Occipital lobe (tissue), 2 donors: ENCODE results near the gene LRRC10B. TPM values are rescaled to one million over a fixed set of nuclear protein-coding genes. Genes with fewer than 3 reads are reported as not detected.
A peak's percentile ranks its signal among the peaks of the same experiment; 100 is the strongest.

Experiments
- DNase-seq: peaks from one replicate; lab custom pipeline; 2025; lab: John Stamatoyannopoulos, UW
- total RNA-seq: library from RNA; depleted of rRNA; stranded (reverse); fragments of >200 nt; gene quantifications from one replicate; pipeline ENCODE4 v1.2.3, GENCODE V29; 2014

The LRRC10B gene
- total RNA-seq, 1 donor from 2014 or later: 3.1 TPM

DNA sequence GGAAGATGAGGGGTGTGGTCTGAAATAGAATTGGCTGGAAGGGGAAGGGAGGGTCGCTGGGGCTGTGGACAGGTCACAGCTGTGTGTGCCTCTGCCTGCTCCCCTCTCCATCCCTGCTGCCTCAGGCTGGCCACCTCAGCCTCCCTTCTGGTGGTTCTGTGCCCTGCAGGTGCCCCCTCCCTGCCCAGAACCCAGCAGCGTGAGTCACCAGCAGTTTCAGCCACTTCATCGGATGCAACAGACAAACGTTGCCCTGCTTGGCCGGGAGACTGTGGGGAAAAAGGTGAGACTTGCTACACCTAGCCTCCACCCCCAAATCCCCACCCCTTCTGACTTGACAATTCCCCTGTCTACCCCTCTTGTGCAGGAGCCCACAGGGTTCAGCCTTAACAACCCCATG lies 21.8 kb upstream of the LRRC10B start:
- no peak for DNase-seq

DNA sequence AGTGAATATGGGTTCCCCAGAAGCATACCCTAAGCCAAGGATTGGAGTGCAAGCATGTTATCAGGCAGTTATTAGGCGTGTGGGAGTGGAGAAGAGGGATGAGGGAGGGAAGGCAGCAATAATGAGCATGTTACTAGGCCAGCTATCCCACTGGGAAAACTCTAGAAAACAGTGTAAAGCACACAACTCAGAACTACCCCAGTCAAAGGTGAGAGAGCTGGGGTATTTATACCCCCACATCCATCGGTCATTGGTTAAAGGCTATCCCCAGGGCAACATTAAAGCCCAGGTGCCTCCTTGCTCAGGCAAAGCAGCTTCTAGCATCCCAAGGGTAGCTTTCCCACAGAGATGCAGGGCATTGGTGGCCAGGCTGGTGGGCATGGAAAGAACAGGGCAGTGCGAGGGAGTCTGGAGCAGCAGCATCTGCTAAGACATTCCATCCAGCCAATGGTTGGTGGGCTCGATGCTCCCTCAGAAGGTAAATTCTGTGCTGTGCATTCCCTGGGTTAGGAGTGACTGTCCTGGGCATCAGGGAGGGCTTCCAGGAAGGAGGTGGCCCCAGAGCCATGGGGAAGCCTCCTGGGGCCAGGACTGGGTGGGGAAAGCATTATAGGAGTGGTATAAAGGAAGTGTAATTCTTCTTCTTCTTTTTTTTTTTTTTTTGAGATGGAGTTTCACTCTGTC lies 21.1 kb upstream of the LRRC10B start:
- DNase-seq: no peak

DNA sequence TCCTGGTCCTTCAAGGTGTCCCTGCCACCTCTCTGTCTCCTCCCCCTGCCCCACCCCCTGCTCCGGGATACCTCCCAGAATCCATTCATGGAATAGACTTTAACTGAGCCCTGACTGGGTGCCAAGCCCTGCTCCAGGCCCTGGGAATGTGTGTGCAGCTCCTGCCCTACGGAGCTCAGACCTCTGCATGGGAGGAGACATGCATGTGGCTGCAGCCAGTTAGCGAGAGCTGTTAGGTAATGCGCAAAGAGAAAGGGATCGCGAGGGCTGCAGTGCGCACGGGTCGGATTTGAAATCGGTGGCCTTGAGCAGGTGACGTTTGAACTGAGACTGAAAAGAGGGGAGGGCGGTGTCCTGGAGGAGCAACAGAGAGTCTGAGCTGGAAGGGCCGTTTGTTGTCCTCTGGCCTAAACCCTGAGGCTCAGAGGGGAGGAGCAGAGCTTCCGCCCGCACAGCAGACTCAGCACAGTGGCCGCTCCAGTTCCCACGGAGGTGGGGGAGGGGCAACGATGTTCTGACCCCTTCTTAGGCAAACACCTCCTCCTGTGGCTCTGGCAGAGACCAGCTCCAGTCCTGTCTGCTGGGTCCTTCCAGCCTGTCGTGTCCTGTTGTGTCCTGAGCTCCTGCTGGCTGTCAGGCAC lies 19.8 kb upstream of the LRRC10B start:
- no peak for DNase-seq

GRCh38 chr11:61489833-61490721 lies 18.5 kb upstream of the LRRC10B start:
- no peak for DNase-seq

DNA sequence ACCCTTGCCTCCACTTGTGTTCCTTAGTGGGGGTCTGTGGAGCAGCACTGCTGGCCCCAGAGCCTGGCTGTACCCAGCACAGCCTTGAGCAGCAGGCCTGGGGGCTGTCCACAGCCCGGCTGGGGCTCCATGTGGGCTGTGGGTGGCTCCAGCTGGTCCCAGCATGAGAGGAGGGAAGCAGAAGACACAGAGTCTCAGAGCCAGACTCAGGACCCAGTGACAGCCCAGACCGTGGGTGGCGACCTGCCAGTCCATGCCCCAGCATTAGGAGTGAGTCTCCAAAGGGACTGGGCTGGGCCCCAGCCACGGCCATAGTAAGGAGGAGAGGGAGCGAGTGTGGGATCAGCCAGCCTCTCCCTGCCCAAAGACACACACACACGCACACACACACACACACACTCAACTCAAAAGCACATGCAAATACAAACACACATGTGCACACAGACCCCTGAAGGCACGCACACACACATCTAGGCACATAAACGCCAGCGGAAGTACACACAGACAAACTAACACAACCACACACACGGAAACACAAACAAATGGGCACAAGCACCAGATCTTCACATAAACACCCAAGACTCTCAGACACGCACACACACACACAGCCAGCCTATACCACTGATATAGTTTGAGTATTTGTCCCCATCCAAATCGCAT lies 16.7 kb upstream of the LRRC10B start:
- no peak for DNase-seq

- DNase-seq: no peak
These were observed 14.1 kb upstream of the LRRC10B start for GRCh38 chr11:61494381-61494961.

DNA sequence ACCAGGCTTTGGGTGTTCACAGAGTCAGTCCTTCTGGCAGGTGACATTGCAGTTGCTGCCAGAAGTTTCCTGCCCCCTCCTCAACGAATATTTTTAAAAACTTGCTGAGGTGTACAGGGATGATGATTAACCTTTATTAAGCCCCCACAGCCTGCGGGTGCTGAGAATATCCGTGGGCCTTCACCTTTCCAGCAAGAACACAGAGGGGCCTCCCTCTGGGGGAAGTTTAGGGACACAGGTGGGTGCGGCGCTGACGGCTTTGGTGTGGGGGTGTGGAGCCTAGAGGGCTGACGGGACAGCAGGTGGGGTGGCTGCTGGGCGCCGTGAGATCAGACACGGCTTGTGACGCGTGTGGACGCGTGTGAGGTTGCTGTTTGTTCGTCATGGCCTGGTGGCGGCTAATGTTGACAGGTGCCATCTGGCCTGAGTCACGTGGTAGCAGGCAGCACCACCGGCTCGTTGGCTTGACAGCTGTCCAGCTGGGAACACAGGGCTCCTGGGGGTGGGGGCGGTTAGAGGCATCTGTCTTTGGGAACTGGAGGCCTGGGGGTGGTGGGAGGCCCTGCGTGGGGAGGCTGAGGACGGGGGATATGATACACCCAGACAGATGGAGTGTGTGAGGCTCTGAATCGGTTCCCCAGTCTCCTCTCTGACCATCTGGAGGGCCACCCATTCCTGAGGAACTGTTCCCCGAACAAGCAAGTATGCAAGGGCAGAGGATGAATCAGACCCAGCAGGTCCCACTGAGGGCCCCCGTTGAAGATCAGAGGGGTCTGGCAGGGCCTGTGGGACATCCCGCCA lies 12.5 kb upstream of the LRRC10B start:
- DNase-seq: peak; percentile 51

- DNase-seq: no peak
These were observed 11.7 kb upstream of the LRRC10B start for GRCh38 chr11:61496602-61497400.

DNA sequence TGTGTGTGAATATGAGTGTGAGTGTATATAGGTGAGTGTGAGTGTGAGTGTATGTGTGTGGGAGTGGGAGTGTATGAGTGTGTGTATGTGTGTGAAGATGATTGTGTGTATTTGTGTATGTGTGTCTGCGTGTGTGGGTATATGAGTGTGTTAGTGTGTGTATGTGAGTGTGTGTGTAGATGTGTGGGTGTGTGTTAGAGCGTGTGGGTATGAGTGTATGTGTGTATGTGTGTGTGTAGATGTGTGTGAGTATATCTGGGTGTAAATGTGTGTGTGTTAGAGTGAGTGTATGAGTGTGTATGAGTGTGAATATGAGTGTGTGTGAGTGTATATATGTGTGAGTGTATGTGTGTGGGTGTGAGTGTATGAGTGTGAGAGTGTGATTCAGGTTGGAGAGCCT lies 11.1 kb upstream of the LRRC10B start:
- DNase-seq: no peak

DNA sequence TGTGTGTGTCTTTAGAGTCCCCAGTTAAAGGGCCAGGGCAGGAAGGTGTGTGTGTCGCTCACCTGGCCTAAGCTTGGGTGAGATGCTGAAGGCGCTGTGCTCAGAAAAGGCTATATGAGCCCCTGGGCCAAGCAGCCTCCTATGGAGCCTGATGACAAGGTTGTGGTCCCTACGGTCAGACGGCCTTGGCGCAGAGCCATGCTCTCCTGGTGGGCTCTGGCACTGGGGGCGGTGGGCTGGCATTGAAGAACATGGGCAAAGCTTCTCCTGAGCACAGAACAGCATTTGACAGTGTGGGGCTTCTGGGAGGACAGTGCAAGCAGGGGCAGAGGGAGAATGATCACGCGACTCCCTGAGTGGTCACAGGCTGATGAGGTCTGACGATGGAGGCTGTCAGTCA lies 10.7 kb upstream of the LRRC10B start:
- DNase-seq: no peak

DNA sequence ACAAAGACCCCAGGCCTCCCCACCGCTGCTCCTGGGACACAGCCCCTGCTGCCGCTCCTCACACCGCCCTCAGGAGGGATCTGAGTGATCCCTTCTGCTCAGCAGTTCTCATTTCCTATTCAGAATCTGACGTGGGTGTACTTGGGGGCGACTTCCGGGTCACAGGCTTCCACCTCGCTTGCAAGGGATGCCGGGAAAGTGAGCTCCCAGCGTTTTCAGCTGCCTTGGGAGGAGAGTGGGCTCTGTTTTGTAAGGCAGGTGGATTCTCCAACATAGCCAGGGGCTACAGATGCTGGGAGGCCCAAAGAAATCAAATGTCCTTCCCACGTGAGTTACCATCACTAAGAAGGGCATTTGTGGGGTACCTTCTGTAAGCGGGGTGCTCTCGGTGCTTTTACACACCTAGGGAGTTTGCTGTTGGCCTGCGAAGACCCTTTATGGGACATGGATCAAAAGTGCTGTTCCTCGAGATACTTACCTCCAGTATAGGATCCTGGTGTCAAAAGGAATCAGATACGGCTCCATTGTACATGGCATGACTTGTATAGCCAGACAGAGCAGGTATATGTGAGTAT lies 9.7 kb upstream of the LRRC10B start:
- no peak for DNase-seq

- DNase-seq: no peak
These were observed 8.6 kb upstream of the LRRC10B start for GRCh38 chr11:61499816-61500491.

DNA sequence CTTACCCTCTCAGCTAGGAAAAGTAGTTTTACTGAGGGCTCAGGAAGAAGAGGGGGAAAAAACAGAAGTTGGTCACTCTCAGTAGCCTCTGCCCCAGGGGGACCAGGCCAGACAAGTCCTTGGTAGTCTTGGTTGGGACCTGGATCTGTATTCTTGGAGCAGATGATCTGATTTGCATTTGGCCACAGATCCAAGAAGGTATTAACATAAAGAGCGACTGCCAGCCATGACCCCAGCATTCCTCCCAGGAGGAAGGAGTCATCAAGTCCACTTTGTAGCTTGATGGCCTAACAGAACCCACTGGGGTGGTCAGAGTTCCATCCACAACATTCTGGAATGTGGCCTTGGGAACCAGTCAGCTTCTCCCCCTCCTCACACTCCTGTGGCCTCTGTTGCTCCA lies 6.0 kb upstream of the LRRC10B start:
- no peak for DNase-seq

- DNase-seq: no peak
These were observed 5.3 kb upstream of the LRRC10B start for GRCh38 chr11:61503135-61503770.

DNA sequence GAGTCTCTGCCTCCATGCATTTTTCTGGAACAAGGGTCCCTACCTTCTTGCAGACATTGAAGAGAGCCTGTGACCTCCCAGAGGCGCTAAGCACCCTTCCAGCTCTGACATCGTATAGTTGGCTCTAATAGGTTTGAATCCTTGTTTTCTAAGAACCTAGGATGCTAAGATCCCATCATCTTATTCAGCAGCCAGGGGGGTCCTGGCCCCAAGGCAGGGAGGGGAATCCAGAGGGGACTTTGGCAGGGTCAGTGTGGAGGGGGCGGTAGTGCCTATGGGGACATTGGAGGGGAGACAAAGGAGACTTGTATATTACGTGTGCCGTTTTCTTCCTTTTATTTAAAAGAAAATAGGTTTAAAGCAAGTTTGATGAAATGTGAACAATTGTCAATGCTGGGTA lies 3.4 kb upstream of the LRRC10B start:
- no peak for DNase-seq

GRCh38 chr11:61505640-61506155 lies 2.9 kb upstream of the LRRC10B start:
- DNase-seq: peak; percentile 80

- no peak for DNase-seq
These were observed 1.4 kb upstream of the LRRC10B start for GRCh38 chr11:61507012-61507768.
